HG02759 (cell line): ENCODE data around the gene BNC1.

Experiments used
- ATAC-seq: cut with Tn5 transposase; IDR thresholded peaks from one replicate; pipeline ENCODE4 v1.9.1; 2021; ENCODE audit warnings: mild to moderate bottlenecking, moderate library complexity; ENCODE audit not compliant: unreplicated experiment

Gene BNC1, protein sequence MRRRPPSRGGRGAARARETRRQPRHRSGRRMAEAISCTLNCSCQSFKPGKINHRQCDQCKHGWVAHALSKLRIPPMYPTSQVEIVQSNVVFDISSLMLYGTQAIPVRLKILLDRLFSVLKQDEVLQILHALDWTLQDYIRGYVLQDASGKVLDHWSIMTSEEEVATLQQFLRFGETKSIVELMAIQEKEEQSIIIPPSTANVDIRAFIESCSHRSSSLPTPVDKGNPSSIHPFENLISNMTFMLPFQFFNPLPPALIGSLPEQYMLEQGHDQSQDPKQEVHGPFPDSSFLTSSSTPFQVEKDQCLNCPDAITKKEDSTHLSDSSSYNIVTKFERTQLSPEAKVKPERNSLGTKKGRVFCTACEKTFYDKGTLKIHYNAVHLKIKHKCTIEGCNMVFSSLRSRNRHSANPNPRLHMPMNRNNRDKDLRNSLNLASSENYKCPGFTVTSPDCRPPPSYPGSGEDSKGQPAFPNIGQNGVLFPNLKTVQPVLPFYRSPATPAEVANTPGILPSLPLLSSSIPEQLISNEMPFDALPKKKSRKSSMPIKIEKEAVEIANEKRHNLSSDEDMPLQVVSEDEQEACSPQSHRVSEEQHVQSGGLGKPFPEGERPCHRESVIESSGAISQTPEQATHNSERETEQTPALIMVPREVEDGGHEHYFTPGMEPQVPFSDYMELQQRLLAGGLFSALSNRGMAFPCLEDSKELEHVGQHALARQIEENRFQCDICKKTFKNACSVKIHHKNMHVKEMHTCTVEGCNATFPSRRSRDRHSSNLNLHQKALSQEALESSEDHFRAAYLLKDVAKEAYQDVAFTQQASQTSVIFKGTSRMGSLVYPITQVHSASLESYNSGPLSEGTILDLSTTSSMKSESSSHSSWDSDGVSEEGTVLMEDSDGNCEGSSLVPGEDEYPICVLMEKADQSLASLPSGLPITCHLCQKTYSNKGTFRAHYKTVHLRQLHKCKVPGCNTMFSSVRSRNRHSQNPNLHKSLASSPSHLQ

DNA sequence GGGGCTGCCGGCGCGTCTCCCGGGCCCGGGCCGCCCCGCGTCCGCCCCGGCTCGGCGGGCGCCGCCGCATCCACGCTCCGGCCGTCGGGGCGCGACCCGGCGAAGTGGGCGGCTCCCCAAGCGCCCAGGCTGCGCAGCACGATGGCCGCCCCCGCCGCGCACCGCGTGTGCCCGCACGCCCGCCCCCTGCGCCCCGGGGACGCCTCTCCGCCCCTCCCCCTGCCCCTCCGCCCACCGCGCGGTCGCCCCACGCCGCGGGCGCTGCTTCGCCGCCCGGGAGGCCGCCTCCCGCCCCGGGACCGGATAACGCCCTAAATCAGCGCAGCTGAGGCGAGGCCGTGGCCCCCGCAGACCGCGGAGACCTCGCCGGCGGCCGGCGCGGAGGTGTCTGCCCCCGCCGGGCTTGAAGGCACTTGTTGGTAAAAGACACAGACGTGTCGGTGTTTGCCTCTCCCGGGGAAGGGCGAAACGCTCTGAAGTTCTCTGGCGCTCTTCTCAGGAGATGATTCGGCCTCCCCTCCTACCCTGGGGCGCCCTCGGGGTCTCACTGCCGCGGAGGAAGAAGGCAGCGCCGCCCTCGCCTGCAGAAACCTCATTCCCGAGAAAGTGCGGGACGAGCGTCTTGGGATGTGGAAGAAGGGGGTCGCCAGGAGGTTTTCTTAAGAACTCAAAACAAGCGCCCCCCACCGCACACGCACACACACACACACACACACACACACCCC lies at the start of gene BNC1:
Gene BNC1 (minus strand): TSS at position 106 of the 725 bp plus-strand sequence. CDS start 36 bp downstream, at position 70.
- no peak for ATAC-seq

DNA sequence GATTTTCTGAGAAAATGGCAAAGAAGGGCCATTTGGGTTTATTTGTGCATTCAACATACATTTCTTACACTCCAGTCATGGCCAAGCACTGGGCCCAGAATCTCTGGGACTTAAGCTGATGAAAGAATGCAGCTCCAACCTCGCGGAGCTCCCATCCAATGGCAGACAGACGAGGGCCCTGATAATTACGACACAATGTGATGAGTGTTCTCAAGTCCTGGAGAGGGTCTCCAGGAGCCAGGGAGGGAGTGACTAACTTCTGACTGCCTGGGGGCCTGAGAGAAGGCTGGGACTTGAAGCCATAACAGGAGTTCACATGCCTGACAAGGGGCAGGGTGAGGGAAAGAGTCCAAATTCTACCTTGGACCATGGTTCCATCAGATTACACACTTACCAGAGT lies 42.6 kb upstream of the BNC1 start:
- no peak for ATAC-seq

DNA sequence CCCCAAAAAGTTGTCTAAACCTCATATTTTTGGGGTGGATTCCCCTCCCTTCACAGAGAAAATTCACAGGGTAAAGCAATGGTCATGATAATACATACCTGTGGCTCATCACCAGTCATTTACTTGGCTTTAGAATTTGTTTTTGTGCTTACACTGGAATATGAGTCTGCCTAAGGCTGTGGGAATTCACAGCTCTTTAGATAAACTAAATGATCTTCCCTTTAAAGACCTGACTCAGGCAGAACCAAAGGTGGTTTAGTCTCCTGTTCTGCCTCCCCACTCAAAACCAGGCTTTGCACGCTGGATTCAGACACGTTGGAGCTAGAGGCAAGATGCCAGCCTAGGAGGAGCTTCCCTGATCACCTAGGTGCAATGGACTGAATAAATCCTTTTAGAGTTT lies 40.3 kb upstream of the BNC1 start:
- no peak for ATAC-seq

DNA sequence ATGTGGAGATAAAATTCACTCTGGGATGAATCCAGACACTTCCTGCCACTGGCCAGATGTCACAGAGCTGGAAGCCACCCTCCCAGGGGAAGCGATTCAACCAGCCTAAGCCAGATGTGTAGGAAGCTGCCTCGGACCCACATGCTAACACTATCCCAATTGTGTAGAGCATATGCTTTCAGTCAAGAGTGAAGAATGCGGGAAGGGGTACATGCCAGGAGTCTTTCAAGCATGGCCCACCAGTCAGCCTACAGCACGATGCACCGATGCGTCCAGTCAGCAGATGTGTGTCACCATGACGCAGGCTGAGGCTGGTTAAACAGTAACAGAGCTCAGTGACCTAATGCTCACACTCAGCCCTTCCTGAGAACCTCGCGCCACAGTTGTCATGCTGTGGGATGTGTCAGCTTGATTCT lies 38.8 kb upstream of the BNC1 start:
- ATAC-seq = no peak

DNA sequence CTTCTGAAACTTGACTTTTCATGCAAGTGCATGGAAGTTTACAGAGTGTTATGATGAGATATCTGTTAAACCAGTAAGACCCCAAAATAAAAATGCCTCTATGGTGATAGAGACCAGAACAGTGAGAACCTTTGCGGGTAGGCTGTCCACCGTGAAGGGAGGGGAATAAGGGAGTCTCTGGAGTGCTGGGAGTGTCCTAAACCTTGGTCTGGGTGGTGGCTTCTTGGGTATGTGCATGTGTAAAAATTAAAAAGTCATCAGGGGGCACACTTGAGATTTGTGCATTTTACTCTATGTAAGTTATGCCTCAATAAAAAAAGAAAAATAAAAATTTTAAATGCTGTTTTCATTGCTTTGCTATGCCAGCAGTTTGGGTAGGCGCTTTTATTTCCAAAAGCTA lies 38.2 kb upstream of the BNC1 start:
- ATAC-seq = no peak

DNA sequence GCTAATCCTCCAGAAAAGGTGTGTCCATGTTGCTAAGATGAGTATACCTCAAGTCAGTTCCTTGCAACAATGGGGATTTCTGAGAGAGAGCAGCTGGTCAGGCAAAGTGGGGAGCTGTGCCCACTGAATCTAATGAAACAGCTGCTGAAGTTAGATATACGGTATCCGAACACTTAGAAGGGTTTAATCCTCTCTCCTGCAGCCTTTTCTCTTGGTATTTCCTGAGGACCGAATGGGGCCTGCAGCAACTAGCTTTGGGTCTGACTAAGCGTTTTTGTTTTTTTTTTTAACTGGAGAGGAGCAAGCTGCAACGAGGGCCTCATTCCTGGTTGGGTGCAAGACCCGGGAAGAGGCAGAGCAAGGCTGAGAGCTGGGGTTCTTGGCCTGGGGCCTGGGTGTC lies 37.6 kb upstream of the BNC1 start:
- no peak for ATAC-seq

DNA sequence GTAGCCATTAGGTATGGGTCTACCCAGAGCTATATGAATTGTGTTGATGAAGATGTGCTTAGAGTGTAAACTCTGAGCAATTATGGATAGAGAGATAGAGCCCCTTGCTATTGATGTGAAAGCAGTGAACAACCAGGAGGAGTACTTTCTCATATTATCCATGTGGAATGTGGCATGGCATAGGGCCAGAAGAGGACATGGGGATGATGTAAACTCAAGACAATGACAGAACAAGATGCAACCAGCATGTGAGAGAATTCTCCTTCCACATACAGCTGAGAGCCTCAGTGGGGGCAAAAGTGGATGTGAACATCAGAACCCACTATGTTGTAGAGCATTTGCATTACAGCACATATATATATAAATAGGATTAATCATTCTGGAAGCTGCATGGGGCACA lies 36.4 kb upstream of the BNC1 start:
- no peak for ATAC-seq

DNA sequence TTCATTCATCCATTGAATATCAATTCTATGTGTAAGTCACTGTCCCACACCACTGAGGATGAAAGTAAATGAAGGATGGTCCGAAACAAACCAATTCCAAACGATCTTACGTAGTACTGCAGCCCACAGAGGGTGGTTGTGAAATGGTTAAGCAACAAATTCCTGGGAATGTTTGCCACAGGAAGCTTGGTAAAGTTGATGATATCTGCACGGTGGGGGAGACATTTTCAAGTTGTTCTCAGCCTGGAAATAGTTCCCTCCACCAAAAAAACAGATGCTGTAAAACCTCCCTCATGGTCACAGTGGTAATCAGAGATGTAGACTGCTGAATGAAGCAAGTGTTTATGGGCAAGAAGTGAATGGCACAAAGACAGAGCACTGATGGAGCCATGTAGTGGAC lies 35.9 kb upstream of the BNC1 start:
- ATAC-seq = no peak

DNA sequence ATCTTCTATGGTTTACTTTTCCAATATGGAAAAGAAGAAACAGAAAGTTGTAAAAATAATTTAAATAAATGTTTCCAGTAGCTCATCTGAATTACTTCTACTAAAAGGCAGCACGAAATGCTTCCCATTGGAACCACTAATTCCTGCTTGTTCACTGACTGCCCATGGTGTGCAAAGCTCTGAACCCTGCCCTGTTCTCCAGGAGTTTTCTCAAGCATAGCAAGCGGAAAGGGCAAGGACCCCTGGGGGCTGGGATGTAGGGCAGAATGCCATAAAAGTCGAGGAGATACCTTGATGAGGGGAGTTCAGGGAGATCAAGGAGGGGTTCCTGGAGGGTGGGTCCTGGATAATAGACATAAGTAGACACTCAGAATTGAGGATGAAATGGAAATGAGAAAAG lies 35.3 kb upstream of the BNC1 start:
- no peak for ATAC-seq

DNA sequence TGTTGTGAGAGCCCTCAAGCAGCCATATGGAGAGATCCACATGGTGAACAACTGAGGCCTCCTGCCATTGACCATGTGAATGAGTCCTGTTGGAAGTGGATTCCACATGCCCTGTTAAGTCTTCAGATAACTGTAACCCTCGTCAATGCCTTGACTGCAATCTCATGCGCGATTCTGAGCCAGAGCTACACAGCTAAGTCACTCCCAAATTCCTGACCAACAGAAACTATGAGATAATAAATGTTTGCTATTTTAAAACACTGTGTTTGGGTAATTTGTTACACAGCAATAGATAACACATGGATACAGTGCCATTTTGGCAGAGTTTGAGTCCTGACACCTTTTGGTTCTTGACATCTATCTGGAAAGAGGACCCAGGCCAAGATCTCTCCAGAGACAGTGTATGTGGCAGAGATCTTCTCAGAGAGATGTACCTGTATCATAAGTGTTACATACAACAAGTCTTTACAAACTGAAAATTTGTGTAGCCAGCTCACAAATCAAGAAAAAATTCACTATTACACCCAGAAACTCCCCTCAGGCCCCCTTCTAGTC lies 34.5 kb upstream of the BNC1 start:
- no peak for ATAC-seq

DNA sequence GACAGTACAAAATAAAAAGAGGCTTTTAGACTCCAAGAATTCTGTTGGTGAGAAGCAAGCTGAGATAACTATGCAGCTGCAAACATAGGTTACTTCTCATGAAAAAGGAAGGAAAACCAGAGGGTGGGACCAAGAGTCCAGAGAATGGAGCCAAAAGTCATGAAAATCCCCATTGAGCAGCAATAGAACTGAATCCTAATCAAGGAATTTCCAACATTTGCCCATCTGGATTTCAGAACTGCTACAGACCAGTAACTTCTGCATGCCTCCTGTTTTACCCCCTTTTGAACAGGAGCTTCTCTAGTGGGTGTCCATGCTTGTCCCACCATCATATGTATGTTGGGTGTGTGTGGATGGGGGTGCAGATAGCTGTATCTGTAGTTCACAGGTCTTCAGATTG lies 33.6 kb upstream of the BNC1 start:
- ATAC-seq = no peak

DNA sequence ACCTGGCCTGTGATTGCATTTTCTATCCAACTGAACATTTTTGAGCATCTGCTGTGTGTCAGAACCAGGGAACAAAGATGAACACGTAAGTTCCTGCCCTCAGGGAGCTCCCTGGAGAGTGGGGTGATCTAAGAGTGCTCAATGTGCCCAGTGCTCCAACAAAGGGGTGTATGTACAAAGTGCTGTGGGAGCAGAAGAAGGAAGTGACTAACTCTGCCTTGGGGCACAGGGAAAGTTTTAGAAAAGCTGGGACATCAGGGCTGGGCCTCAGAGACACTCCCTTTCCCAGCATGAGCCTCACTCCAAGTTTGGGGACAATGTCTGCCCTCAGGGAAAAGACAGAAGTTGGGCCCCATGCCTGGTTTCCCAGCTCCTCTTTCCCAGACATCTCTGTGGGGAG lies 27.6 kb upstream of the BNC1 start:
- no peak for ATAC-seq

DNA sequence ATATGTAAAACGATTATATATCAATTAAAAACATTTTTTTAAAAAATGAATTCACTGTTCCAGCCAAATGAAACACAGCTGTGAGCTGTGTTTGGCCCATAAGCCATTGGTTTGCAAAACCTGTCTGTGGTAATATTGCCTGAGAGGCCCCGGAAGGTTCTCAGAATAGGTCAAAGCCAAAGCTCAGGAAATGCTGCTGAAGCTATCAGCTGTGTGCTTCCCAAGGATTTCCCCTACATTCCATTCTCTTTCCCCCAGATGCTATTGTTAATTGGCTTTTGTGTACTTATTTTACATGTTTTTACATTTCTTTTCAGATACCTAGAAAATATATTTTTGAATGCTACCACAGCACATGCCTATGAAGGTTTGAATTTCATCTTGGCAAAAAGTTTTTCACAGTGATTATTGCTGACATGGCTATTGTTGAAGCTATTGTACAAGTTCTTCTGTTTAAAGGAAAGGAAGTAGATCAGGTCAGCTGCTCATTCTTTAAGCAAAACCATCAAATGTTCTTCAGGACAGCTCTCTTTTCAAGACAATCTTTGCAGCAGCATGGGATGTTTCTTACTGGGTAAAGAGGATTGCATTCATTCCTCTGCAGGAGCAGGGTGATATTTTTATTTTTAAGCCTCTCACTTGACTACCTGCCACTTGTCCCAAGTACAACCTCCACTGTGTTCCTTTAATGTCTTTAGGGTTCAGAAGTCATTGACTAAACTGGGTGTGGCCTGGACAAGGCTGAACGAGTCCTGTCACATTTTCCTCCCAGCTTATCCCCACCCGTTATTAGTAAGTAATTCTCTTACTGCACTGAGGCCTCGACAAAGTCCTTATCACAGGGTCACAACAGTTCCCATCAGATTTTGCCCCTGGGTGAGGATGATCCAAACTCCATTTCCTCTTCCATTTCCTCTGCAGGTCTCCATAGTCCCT lies 26.3 kb upstream of the BNC1 start:
- ATAC-seq = no peak

DNA sequence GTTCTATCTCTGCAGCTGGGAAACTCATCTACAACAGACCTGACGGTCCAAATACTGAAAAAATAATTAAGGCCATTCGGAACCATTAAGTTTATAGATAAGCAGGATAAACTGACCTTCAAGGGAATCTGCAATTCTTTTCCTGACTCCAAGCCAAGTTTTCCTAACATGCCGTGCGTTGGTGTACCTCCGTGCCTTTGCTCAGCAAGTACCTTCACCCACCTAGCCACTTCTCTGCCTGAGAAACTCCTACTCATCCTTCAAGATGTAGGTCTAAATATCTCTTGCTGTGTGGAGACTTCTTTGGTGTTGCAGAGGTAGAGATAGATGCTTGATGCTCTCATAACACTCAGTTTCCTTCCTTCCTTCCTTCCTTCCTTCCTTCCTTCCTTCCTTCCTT lies 24.2 kb upstream of the BNC1 start:
- ATAC-seq = no peak

DNA sequence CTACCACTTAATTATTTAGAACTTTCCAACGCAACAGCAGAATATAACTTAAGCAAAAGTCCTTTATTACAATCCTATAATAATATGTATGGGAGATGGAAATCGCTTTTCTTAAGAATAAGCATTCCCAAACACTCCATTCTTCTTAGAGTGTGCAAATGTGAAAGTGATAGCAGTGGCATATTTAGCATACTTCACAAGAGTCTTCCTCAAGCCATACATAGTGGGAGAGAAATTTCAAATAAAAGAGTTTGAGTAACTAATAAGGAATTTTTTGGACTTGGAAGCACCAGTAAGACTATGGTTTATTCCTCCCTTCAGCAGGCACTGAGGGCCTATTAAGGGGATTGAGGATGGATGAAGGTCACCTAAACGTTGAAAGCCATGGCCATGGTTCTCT lies 22.1 kb upstream of the BNC1 start:
- ATAC-seq = no peak

DNA sequence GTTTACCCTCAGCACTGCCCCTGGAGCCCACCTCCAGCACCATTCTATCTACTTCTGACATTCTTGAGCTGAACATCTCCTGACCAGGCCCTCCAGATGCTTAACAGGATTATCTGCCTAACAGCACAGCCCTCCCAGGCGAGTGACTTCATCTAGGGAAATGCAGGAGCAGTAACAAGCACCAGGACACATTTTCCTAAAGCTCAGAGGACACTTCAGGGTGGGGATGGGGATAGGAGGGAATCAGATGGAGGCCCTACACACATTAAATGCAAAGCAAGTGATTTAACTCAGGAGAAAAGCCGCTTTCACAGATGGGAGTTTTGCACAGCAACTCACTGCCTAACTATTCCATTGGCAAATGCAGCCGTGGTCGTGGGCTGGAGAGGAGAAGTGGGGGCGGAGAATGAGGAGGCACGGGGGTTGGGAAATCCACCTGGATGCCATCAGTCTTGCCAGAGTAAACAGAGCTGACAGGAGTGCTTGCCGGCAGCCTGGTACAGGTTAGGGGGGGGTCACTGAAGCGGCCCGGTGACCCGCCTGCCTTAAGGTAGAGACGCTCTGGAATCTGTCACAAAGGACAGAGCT lies 21.3 kb upstream of the BNC1 start:
- no peak for ATAC-seq

DNA sequence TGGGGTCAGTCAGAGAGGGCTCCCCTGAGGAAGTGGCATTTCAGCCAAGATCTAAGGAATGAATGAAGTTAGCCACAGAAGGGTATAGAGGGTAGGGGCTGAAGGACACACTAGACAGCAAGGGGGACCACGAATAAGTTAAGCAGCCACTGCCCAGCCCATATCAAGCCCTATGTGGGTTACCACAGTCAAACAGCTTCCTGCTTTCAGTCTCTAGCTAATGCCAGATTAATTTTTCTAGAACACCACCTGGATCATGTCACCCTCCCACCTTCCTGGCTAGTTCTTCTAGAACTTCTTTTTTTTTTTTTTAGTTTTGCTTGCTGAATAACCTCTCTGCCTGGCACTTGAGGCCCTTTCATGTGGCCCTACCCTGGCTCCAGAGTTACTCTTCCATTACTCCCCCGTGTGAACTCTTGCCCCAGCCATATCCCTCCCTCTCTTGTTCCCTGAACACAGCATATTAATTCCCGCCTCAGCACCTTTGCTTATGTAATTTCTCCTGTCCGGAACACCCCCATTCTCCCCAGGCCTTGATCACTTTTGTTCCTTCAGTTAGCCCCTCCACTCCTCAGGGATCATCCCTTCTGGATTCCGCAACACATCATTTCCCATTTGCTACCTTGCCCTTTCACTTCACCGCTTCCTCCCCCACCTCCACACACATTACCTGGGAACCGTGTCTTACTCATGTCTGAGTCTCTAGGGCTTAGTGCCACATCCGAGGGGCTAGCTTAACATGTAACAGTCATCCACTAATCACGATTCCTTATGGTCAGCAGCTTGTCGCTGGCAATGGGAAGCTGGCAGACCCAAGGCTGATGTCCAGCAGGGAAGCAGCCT lies 20.6 kb upstream of the BNC1 start:
- ATAC-seq = no peak

DNA sequence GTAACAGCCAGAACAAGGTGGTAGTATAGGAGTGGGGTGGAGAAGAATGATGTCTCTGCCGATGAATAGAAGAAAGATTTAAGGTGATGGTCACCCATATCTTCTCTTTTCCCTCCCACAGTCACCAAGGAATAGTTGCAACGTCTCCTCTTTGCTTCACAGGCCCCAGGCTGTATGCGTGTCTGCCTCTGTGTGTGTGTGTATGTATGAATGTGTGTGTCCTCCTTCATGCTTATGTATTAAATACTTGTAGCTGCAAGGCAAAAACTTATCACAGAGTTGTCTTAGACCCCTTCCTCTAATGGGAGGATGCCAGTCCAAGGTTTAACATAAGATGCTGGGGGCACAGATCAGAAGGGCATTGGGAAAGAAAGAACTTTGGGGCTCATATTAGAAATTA lies 19.1 kb upstream of the BNC1 start:
- no peak for ATAC-seq

DNA sequence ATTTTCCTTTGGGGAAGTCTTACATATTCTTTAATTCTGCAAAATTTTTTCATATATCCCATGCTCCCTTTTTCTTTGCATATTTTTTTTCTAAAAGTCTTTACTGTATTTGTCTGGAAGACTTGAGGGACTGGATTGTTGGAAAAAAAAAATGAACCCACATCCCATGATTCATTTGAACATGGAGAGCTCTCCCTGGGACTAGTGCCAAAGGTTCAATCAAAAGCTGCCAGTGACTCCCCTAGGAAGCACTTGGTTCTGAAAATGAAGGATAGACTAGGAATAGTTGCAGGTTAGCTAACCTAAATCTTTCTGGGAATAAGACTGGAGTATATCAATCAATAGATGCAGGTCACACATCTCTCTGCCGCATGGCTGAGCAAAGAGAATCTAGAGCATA lies 16.4 kb upstream of the BNC1 start:
- ATAC-seq = no peak
